ENCODE data around the gene FBXO15.

DNA sequence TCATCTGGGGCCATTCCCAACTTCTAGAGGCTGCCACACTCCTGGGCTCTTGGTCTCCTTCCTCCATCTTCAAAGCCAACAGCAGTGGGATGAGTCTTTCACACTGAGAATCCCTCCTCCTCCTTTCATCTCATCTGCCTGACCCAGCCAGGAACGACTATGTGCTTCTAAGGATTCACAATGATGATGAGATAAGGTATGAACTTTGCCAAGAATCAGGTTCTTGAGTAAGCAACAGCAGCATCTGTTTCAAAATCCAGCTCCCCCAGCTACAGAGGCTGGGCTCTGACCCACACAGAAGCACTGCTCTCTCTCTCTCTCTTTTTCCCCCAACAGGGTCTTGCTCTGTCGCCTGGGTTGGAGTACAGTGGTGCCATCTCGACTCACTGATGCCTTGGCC is 47.1 kb upstream of the FBXO15 start:
- TF ChIP-seq, protein P1, sequence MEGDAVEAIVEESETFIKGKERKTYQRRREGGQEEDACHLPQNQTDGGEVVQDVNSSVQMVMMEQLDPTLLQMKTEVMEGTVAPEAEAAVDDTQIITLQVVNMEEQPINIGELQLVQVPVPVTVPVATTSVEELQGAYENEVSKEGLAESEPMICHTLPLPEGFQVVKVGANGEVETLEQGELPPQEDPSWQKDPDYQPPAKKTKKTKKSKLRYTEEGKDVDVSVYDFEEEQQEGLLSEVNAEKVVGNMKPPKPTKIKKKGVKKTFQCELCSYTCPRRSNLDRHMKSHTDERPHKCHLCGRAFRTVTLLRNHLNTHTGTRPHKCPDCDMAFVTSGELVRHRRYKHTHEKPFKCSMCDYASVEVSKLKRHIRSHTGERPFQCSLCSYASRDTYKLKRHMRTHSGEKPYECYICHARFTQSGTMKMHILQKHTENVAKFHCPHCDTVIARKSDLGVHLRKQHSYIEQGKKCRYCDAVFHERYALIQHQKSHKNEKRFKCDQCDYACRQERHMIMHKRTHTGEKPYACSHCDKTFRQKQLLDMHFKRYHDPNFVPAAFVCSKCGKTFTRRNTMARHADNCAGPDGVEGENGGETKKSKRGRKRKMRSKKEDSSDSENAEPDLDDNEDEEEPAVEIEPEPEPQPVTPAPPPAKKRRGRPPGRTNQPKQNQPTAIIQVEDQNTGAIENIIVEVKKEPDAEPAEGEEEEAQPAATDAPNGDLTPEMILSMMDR (IDR thresholded peaks at IDR 0.05), result no peak
- TF ChIP-seq POLR2A (IDR thresholded peaks at IDR 0.05), result no peak

Measured in adrenal gland (tissue), 5 donors.